HG03139 (cell line): ENCODE results near the gene TNIP2.
"Not testable (repeated sequence)": the region's sequence is repeated elsewhere in the genome, so short reads cannot be mapped to it uniquely, and the experiment has no call there.

Experiments used
- ATAC-seq: cut with Tn5 transposase; IDR thresholded peaks from one replicate; pipeline ENCODE4 v1.9.1; 2021; ENCODE audit not compliant: unreplicated experiment

Gene TNIP2

GRCh38 chr4:2793586-2794485 is 37.7 kb upstream of the TNIP2 start:
- ATAC-seq = no peak

- no peak for ATAC-seq
These were observed 36.8 kb upstream of the TNIP2 start, which contains the start of gene SH3BP2 for GRCh38 chr4:2792711-2793585. SH3BP2 (plus strand) TSS chr4:2793085; CDS start chr4:2820618, 27,533 bp downstream.

- ATAC-seq = no peak
These were observed 36.2 kb upstream of the TNIP2 start for GRCh38 chr4:2792396-2792710.

DNA sequence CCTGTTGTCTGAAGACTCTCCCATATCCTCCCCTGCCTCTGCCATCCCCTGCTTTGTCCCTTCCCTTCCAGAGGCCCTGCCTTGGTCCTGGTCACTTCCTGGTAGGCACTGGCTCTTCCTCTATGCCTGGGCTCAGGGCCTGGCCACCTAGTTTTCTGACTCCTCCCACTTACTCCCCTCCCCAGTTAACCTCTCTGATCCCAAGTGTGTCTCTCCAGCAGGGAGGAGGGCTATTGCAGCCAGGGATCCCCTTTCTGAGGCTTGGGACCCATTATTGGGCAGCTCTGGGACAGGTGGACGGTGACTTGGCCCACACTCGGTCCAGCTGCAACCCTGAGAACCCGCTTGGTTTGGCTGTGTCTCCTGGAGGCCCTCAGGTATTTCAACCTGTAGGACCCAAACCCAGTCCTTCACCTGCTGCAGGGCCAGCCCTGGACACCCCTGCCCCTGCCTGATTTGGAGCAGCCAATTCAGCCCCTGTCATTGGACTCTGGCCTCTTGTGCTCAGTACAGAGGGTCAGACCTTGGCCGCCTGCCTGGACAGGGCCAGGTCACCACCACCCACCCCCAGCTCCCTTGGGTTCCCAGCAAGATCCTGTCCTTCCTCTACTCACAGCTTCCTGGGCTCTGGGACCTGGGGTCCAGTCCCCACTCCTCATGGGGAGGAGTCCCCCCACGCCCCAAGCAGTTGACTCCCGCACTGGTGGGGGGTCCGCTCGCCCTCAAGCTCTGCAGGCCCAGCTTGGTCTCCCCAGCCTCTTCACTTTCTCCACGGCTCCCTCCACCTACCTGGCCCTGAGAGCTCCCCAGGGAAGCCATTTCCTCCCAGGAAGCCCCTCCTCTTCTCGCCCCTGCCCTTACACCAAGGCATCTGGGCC is 35.6 kb upstream of the TNIP2 start:
- no peak for ATAC-seq

- ATAC-seq = no peak
These were observed 34.7 kb upstream of the TNIP2 start for GRCh38 chr4:2790583-2791517.

GRCh38 chr4:2789793-2790582 is 33.9 kb upstream of the TNIP2 start:
- ATAC-seq = no peak

DNA sequence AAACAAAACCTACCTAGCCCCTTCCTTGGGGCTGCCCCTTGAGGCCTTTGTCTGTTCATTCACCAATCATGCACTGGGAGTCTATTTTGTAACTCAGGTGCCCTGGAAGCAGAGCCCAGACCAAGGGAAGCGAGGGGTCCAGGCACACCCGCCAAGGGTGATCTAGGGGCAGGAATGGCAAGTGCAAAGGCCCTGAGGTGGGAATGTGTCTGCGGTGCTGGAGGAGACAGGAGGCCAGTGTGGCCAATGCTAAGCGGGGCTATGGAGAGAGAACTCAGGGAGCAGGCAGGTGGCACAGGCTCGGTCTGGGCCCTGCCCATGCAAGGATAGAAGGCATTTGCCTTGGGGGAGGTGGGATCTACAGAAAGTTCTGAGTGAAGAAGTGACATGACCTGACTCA is 33.2 kb upstream of the TNIP2 start:
- no peak for ATAC-seq

GRCh38 chr4:2788532-2789103 is 32.5 kb upstream of the TNIP2 start:
- ATAC-seq = no peak

- ATAC-seq = no peak
These were observed 32.0 kb upstream of the TNIP2 start for GRCh38 chr4:2788101-2788500.

GRCh38 chr4:2787230-2788100 is 31.3 kb upstream of the TNIP2 start:
- ATAC-seq = peak; percentile 42

GRCh38 chr4:2786794-2787229 is 30.7 kb upstream of the TNIP2 start:
- ATAC-seq = no peak

- no peak for ATAC-seq
These were observed 30.1 kb upstream of the TNIP2 start for GRCh38 chr4:2786152-2786671.

- no peak for ATAC-seq
These were observed 29.5 kb upstream of the TNIP2 start for GRCh38 chr4:2785613-2786012.

DNA sequence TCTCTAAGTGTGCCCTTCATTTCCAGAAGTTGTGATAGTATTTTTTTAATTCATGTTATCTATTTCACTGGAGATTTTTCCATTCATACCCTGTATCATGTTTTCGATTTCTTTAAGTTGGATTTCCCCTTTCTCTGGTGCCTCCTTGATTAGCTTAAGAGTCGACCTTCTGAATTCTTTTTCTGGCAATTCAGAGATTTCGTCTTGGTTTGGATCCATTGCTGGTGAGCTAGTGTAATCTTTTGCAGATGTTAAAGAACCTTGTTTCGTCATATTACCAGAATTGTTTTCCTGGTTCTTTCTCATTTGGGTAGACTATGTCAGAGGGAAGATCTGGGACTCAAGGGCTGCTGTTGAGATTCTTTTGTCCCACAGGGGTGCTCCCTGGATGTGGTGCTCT is 27.7 kb upstream of the TNIP2 start:
- no peak for ATAC-seq

DNA sequence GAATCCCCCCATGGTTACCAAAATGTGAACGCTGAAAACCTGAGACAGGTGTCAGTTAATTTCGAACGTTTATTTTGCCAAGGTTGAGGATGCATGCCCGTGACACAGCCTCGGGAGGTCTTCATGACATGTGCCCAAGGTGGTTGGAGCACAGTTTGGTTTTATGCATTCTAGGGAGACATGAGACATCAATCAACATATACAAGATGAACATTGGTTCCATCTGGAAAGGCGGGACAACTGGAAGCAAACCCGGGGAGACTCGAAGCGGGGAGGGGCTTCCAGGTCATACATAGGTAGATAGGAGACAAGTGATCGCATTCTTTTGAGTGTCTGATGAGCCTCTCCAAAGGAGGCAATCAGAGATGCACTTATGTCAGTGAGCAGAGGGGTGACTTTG is 25.8 kb upstream of the TNIP2 start:
- no peak for ATAC-seq

- ATAC-seq = not testable (repeated sequence)
These were observed 24.5 kb upstream of the TNIP2 start for GRCh38 chr4:2780643-2781042.

- ATAC-seq = no peak
These were observed 15.1 kb upstream of the TNIP2 start for GRCh38 chr4:2771264-2771663.

DNA sequence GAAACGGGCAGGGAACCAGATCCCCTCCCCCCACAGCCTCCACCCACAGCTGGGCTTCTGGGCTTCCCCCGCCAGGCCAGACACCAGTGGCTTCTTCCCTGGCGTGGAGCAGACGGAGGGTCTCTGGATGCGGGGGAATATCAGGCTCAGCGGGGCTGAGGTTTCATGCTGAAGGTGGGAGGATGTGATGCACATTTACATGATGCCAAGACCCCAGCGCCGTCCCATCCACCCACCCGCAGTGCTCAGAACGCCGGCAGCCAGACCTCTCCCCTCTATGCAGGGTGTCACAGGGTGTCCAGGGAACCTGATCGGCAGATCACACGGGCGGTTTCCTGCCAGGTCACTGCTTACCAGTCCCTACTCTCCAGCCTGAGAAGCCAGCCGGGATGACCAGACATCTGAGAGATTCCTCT is 12.8 kb upstream of the TNIP2 start:
- ATAC-seq = no peak
